VCaP (cell line): ENCODE measurements around the gene PLEKHM2.

Source experiments
- H3K27ac ChIP-seq: fragments of 450-650 bp; 2 replicates; pipeline ENCODE4 v1.5.1; 2017
- CTCF ChIP-seq: fragments of 450-650 bp; conservative IDR thresholded peaks from 2 replicates; pipeline ENCODE4 v1.5.1; 2017; ENCODE audit warnings: mild to moderate bottlenecking, moderate library complexity

Gene PLEKHM2

GRCh38 chr1:15734296-15734695 is 50.2 kb downstream of the PLEKHM2 start:
- TF ChIP-seq CTCF, result no peak
- H3K27ac ChIP-seq, result no peak overlapping the region

GRCh38 chr1:15734901-15735300 is 50.8 kb downstream of the PLEKHM2 start:
- TF ChIP-seq CTCF, result no peak
- no peak overlapping the region for H3K27ac ChIP-seq

GRCh38 chr1:15735304-15736037 is 51.4 kb downstream of the PLEKHM2 start:
- no peak for TF ChIP-seq CTCF
- no peak overlapping the region for H3K27ac ChIP-seq

DNA sequence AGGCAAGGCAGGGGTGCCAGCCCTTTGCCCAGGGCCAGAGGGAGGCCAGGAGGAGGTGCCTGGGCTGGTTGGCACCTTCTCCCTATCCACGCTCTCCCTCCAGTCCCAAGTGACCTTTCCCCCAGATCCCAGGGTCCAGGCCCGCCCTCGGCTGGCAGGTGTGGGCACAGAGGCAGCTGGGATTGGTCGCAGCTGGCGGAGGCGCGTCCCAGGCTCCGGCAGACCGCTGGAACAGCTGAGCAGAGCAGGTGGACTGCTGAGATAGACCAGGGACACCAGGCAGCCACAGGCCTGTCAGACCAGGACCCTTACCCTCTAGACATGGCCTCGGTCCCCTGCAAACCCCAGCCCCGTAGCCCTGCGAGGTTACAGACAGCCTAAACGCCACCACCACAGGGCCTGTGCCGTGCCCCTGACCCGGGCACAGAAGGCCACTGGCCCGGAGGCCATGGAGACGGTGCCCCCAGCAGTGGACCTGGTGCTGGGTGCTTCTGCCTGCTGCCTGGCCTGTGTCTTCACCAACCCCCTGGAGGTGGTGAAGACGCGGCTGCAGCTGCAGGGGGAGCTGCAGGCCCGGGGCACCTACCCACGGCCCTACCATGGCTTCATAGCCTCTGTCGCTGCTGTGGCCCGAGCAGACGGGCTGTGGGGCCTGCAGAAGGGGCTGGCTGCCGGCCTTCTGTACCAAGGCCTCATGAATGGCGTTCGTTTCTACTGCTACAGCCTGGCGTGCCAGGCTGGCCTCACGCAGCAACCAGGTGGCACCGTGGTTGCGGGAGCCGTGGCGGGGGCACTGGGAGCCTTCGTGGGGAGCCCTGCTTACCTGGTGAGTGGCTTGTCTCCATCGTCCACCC is 52.1 kb downstream of the PLEKHM2 start, which contains the start of gene SLC25A34:
SLC25A34 (plus strand) TSS at position 221 of the 854 bp plus-strand sequence; CDS start at position 449, 228 bp downstream.
- no peak for TF ChIP-seq CTCF
- H3K27ac ChIP-seq, result no peak within 1 kb of the TSS

- no peak for TF ChIP-seq CTCF
- no peak overlapping the region for H3K27ac ChIP-seq
Measured at GRCh38 chr1:15736892-15737261, 52.8 kb downstream of the PLEKHM2 start.

DNA sequence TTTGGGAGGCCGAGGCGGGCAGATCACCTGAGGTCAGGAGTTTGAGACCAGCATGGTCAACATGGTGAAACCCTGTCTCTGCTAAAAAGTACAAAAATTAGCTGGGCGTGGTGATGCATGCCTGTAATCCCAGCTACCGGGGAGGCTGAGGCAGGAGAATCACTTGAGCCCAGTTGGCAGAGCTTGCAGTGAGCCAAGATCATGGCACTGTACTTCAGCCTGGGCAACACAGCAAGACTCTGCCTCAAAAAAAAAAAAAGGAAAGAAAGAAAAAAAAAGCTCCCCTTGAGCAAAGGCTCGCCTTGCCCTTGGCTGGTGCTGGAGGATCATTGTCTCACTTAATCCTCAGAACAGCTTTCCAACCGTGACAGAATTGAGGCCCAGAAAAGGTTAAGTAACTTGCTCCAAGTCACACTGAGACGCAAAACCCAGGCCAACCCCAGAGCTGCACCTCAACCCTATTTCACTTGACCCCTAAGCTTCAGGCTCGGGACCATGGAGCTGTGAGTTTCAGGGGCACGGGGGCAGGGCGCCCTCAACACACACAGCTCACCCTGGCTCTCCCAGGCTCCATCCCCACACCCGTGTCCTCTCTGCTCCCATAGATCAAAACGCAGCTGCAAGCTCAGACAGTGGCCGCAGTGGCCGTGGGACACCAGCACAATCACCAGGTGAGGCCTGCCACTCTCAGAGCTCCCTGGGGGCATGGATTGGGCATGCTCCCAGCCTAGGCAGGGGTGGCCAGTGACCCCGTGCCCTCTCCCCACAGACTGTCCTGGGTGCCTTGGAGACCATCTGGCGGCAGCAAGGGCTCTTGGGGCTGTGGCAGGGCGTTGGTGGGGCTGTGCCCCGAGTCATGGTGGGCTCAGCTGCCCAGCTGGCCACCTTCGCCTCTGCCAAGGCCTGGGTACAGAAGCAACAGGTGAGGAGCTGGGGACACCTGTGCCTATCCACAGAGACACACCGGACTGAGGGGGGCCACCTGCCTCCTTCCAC is 53.5 kb downstream of the PLEKHM2 start:
- TF ChIP-seq CTCF, result no peak
- no peak overlapping the region for H3K27ac ChIP-seq
